SK-N-SH (cell line): ENCODE results near the gene RPH3AL.
"Not testable (repeated sequence)": the region's sequence is repeated elsewhere in the genome, so short reads cannot be mapped to it uniquely, and the experiment has no call there.

Experiments
- CTCF ChIP-seq: fragments of 200-600 bp; sonication (generic); IDR thresholded peaks from 2 replicates; pipeline ENCODE4 v1.6.1; 2017; ENCODE audit warnings: antibody characterized with exemption, mild to moderate bottlenecking, moderate library complexity
- EP300 ChIP-seq, 2 experiments: IDR thresholded peaks; 2 replicates each; pipeline versions ENCODE4 v1.4.0 to v1.6.1; 2012; ENCODE audit warnings: borderline replicate concordance in 1 of 2, low read depth in 1 of 2, low read length in 1 of 2
- EZH2phosphoT487 ChIP-seq: fragments of 200-600 bp; sonication (generic); IDR thresholded peaks from 2 replicates; pipeline ENCODE4 v1.6.1; 2017; ENCODE audit warnings: low read depth, mixed run types, mild to moderate bottlenecking, antibody characterized with exemption, moderate library complexity, borderline replicate concordance
- FOXM1 ChIP-seq: IDR thresholded peaks from 2 replicates; pipeline ENCODE4 v1.4.0; 2012; ENCODE audit warnings: low read depth, mild to moderate bottlenecking
- JUND ChIP-seq: IDR thresholded peaks from 2 replicates; pipeline ENCODE4 v1.4.0; 2012
- NFIC ChIP-seq: IDR thresholded peaks from 2 replicates; pipeline ENCODE4 v1.4.0; 2012; ENCODE audit warnings: borderline replicate concordance
- PBX3 ChIP-seq: IDR thresholded peaks from 2 replicates; pipeline ENCODE4; 2012
- POLR2AphosphoS5 ChIP-seq: IDR thresholded peaks from 2 replicates; pipeline ENCODE4 v1.6.1; 2012; ENCODE audit warnings: low read depth, low read length
- RAD21 ChIP-seq: IDR thresholded peaks from 2 replicates; pipeline ENCODE4 v1.6.1; 2012; ENCODE audit warnings: mild to moderate bottlenecking, low read length
- SMC3 ChIP-seq: IDR thresholded peaks from 2 replicates; pipeline ENCODE4 v1.6.1; 2012; ENCODE audit warnings: low read depth, low read length, improper control_type of control experiment
- TAF1 ChIP-seq: IDR thresholded peaks from 2 replicates; pipeline ENCODE4 v1.6.1; 2012; ENCODE audit warnings: low read depth, mild to moderate bottlenecking, low read length, moderate library complexity, borderline replicate concordance
- TF ChIP-seq, protein P1 (sequence below): IDR thresholded peaks from 2 replicates; pipeline ENCODE4 v1.6.1; 2012; ENCODE audit warnings: mild to moderate bottlenecking, low read depth, low read length, moderate library complexity
- TF ChIP-seq, protein P2 (sequence below): IDR thresholded peaks from 2 replicates; pipeline ENCODE4 v1.4.0; 2012; ENCODE audit warnings: low read depth

- TF ChIP-seq SMC3; POLR2AphosphoS5; EZH2phosphoT487; FOXM1; CTCF; EP300 (IDR thresholded peaks at IDR 0.05; ENCODE audit: borderline replicate concordance in 1 of 2, low read depth in 1 of 2, low read length in 1 of 2); NFIC; JUND; TAF1; PBX3; RAD21: not testable (repeated sequence)
- TF ChIP-seq, protein P1, sequence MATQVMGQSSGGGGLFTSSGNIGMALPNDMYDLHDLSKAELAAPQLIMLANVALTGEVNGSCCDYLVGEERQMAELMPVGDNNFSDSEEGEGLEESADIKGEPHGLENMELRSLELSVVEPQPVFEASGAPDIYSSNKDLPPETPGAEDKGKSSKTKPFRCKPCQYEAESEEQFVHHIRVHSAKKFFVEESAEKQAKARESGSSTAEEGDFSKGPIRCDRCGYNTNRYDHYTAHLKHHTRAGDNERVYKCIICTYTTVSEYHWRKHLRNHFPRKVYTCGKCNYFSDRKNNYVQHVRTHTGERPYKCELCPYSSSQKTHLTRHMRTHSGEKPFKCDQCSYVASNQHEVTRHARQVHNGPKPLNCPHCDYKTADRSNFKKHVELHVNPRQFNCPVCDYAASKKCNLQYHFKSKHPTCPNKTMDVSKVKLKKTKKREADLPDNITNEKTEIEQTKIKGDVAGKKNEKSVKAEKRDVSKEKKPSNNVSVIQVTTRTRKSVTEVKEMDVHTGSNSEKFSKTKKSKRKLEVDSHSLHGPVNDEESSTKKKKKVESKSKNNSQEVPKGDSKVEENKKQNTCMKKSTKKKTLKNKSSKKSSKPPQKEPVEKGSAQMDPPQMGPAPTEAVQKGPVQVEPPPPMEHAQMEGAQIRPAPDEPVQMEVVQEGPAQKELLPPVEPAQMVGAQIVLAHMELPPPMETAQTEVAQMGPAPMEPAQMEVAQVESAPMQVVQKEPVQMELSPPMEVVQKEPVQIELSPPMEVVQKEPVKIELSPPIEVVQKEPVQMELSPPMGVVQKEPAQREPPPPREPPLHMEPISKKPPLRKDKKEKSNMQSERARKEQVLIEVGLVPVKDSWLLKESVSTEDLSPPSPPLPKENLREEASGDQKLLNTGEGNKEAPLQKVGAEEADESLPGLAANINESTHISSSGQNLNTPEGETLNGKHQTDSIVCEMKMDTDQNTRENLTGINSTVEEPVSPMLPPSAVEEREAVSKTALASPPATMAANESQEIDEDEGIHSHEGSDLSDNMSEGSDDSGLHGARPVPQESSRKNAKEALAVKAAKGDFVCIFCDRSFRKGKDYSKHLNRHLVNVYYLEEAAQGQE, result not testable (repeated sequence)
- TF ChIP-seq, protein P2, sequence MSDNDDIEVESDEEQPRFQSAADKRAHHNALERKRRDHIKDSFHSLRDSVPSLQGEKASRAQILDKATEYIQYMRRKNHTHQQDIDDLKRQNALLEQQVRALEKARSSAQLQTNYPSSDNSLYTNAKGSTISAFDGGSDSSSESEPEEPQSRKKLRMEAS, result not testable (repeated sequence)
These were observed 14.3 kb upstream of the RPH3AL start for GRCh38 chr17:366657-367615.
